Measurements from ENCODE around the gene PTH1R.

PTH1R gene

GRCh38 chr3:46856576-46857471 lies 20.7 kb upstream of the PTH1R start:
- no peak overlapping the region for H3K27ac Mint-ChIP-seq
- H3K9me3 Mint-ChIP-seq: no peaks in the 10 kb centered on the region

GRCh38 chr3:46857485-46858341 lies 19.8 kb upstream of the PTH1R start:
- Mint-ChIP-seq H3K9me3 (no peaks in the 10 kb centered on the region), H3K4me1 (ENCODE audit: low read depth) (no peaks in the 10 kb centered on the region), H3K36me3 (ENCODE audit: low read depth) (no peaks in the 10 kb centered on the region), H3K4me3 (no peak overlapping the region), H3K27ac (no peak overlapping the region), H3K27me3 (ENCODE audit: low read depth) (no peaks in the 10 kb centered on the region)

More at GRCh38 chr3:46856576-46857471, 20.7 kb upstream of the PTH1R start:
- Mint-ChIP-seq H3K36me3 (ENCODE audit: low read depth) (no peaks in the 10 kb centered on the region), H3K4me3 (no peak overlapping the region), H3K27me3 (ENCODE audit: low read depth) (no peaks in the 10 kb centered on the region), H3K4me1 (ENCODE audit: low read depth) (no peaks in the 10 kb centered on the region)

DNA sequence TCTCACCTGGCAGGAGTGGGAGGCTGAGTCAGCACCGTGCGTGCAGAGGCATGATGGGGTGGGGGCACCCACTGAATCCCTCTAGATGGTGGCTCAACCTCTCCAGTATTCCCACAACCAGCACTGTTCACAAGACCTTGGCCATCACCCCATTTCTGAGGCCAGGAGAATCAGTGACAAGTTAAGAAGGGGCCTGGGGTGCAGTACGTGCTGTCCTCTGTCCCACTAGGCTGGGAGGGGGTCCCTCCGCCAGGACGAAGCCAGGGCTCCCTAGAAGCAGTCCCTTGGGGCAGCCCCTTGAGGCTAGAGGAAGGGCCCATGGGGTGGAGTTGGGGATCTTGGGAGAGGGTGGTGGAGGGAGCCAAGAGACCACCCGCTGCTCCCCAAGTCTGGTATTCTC lies 19.1 kb upstream of the PTH1R start:
- no peak overlapping the region for H3K27ac Mint-ChIP-seq
- no peak overlapping the region for H3K4me3 Mint-ChIP-seq
- no peaks in the 10 kb centered on the region for H3K36me3 Mint-ChIP-seq (ENCODE audit: low read depth)
- H3K9me3 Mint-ChIP-seq: no peaks in the 10 kb centered on the region
- H3K4me1 Mint-ChIP-seq (ENCODE audit: low read depth): no peaks in the 10 kb centered on the region
- H3K27me3 Mint-ChIP-seq (ENCODE audit: low read depth): no peaks in the 10 kb centered on the region

GRCh38 chr3:46859001-46859710 lies 18.4 kb upstream of the PTH1R start:
- Mint-ChIP-seq H3K36me3 (ENCODE audit: low read depth) (no peaks in the 10 kb centered on the region), H3K9me3 (no peaks in the 10 kb centered on the region), H3K4me1 (ENCODE audit: low read depth) (no peaks in the 10 kb centered on the region), H3K4me3 (no peak overlapping the region), H3K27me3 (ENCODE audit: low read depth) (no peaks in the 10 kb centered on the region), H3K27ac (no peak overlapping the region)

GRCh38 chr3:46860017-46860809 lies 17.3 kb upstream of the PTH1R start:
- Mint-ChIP-seq H3K36me3 (ENCODE audit: low read depth) (no peaks in the 10 kb centered on the region), H3K4me1 (ENCODE audit: low read depth) (no peaks in the 10 kb centered on the region), H3K27ac (no peak overlapping the region), H3K9me3 (no peaks in the 10 kb centered on the region), H3K4me3 (no peak overlapping the region), H3K27me3 (ENCODE audit: low read depth) (no peaks in the 10 kb centered on the region)

GRCh38 chr3:46860810-46861604 lies 16.5 kb upstream of the PTH1R start:
- Mint-ChIP-seq H3K36me3 (ENCODE audit: low read depth) (no peaks in the 10 kb centered on the region), H3K27me3 (ENCODE audit: low read depth) (no peaks in the 10 kb centered on the region), H3K27ac (no peak overlapping the region), H3K9me3 (no peaks in the 10 kb centered on the region), H3K4me3 (no peak overlapping the region), H3K4me1 (ENCODE audit: low read depth) (no peaks in the 10 kb centered on the region)

DNA sequence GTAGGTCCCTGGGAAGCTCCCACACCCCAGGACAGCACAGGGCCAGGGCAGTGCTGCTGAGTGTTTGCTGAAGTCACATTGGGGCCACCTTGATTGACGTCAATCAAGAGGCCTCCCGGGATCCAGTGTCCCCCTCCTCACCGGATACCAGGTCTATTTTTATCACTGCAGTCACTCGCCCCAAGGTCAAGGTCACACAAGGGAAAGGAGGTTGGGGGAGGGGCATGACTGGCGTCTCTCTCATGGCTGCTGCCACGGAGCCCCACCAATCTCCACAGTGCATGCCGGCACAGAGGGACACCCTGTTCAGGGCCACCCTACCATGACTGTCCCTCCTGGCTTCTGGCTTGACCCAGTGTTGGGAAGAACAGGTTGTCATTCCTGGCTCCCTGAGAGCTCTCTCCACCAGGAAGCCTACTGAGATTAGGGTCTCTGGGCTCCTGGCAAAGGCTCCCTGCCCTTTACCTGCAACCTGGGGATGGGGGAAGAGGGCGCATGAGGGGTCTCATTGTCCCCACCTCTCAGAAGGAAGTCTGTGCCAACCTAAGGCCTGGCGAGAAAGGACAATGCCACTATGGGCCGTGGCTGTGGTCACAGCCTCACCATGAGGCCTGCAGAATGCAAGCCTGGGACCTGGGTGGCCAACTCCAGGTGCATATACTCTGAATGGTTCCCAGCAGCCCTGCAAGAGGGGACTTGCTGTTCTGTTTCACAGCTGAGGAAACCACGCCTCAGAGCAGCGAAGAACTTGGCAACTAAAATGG lies 15.7 kb upstream of the PTH1R start:
- H3K4me1 Mint-ChIP-seq (ENCODE audit: low read depth): no peaks in the 10 kb centered on the region
- no peaks in the 10 kb centered on the region for H3K27me3 Mint-ChIP-seq (ENCODE audit: low read depth)
- no peaks in the 10 kb centered on the region for H3K36me3 Mint-ChIP-seq (ENCODE audit: low read depth)
- H3K9me3 Mint-ChIP-seq: no peaks in the 10 kb centered on the region
- no peak overlapping the region for H3K27ac Mint-ChIP-seq
- no peak overlapping the region for H3K4me3 Mint-ChIP-seq

- Mint-ChIP-seq H3K27ac (no peak overlapping the region), H3K9me3 (no peaks in the 10 kb centered on the region), H3K36me3 (ENCODE audit: low read depth) (no peaks in the 10 kb centered on the region), H3K4me1 (ENCODE audit: low read depth) (no peaks in the 10 kb centered on the region), H3K27me3 (ENCODE audit: low read depth) (no peaks in the 10 kb centered on the region), H3K4me3 (no peak overlapping the region)
Observed at GRCh38 chr3:46862369-46863025, 15.0 kb upstream of the PTH1R start.

GRCh38 chr3:46863261-46863782 lies 14.2 kb upstream of the PTH1R start, which contains the start of gene MYL3:
Gene MYL3 (minus strand): TSS chr3:46863444. CDS start chr3:46863390, 54 bp downstream.
- H3K36me3 Mint-ChIP-seq (ENCODE audit: low read depth): no peaks in the 10 kb centered on the region
- H3K9me3 Mint-ChIP-seq: no peaks in the 10 kb centered on the region
- no peak within 1 kb of the TSS for H3K4me3 Mint-ChIP-seq
- H3K27ac Mint-ChIP-seq: no peak within 1 kb of the TSS
- no peaks in the 10 kb centered on the region for H3K4me1 Mint-ChIP-seq (ENCODE audit: low read depth)
- H3K27me3 Mint-ChIP-seq (ENCODE audit: low read depth): no peaks in the 10 kb centered on the region

- H3K27ac Mint-ChIP-seq: no peak overlapping the region
- no peaks in the 10 kb centered on the region for H3K9me3 Mint-ChIP-seq
- no peaks in the 10 kb centered on the region for H3K36me3 Mint-ChIP-seq (ENCODE audit: low read depth)
- H3K4me1 Mint-ChIP-seq (ENCODE audit: low read depth): no peaks in the 10 kb centered on the region
- peaks cover 2% of the 10 kb centered on the region for H3K27me3 Mint-ChIP-seq (ENCODE audit: low read depth)
- no peak overlapping the region for H3K4me3 Mint-ChIP-seq
Observed at GRCh38 chr3:46864061-46864881, 13.2 kb upstream of the PTH1R start.

DNA sequence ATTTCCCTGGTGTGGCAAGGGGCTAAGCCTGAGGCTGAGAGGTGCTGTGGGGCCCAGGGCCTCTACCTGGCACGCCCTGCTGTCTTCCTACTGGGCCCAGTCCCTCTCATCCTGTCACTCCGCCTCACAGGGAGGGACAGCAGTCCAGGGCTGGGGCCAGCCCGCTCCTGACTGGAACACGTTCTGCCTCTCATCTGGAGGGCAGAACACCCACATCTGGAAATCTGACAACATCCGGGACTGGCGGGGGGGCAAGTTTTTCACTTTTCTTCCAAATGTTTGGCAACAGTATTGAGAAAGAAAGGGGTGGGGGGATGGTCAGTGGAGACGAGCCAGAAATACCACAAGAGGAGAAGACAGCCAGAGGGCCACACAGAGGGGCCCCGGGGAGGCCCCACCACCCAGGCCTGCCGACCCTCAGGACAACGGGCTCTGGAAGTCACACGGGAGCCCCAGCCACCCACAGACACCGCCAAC lies 12.5 kb upstream of the PTH1R start:
- H3K27ac Mint-ChIP-seq: no peak overlapping the region
- H3K9me3 Mint-ChIP-seq: no peaks in the 10 kb centered on the region
- H3K36me3 Mint-ChIP-seq (ENCODE audit: low read depth): no peaks in the 10 kb centered on the region
- no peaks in the 10 kb centered on the region for H3K4me1 Mint-ChIP-seq (ENCODE audit: low read depth)
- peaks cover 8% of the 10 kb centered on the region for H3K27me3 Mint-ChIP-seq (ENCODE audit: low read depth)
- no peak overlapping the region for H3K4me3 Mint-ChIP-seq
